H1 (cell line): ENCODE results near the gene ACSF3. TPM values are rescaled to one million over a fixed set of nuclear protein-coding genes. Genes with fewer than 3 reads are reported as not detected.

Source experiments
- CTCF ChIP-seq, 3 experiments: IDR thresholded peaks; 1 replicate in 2 of 3; 2 replicates in 1 of 3; pipeline versions ENCODE4 v1.5.1 to v1.6.1; 2011; ENCODE audit warnings: low read length in 3 of 3, mild to moderate bottlenecking in 3 of 3, inconsistent platforms in 2 of 3, low read depth in 1 of 3, moderate library complexity in 1 of 3; ENCODE audit not compliant: insufficient read depth in 1 of 3; ENCODE audit errors: control extremely low read depth in 1 of 3
- POLR2A ChIP-seq, 2 experiments: IDR thresholded peaks; 1 replicate in 1 of 2; 2 replicates in 1 of 2; pipeline ENCODE4 v1.6.1; 2011; ENCODE audit warnings: low read depth in 2 of 2, low read length in 2 of 2, mild to moderate bottlenecking in 2 of 2; ENCODE audit errors: control extremely low read depth in 1 of 2
- polyA plus RNA-seq, 7 experiments: library from polyadenylated mRNA; depleted of rRNA in 3 of 7; stranded (reverse) in 5 of 7; unstranded in 2 of 7; fragments of >200 nt in 5 of 7; fragments of 200-250 nt in 2 of 7; gene quantifications; 1 replicate in 5 of 7; 2 replicates in 1 of 7; 4 replicates in 1 of 7; pipeline versions ENCODE4 v1.2.1 to v1.2.3, GENCODE V29; 2011 to 2013; ENCODE audit warnings: missing spikeins in 2 of 7, mixed read lengths in 2 of 7
- total RNA-seq: library from RNA; stranded (reverse); fragmentation: NEBNext Ultra II Directional; extraction: Animal tissue kit (Norgen Biotek cat#: 25700); gene quantifications from 2 replicates; pipeline ENCODE4 v1.2.1, GENCODE V29; 2021

The ACSF3 gene
- total and polyA plus RNA-seq, 2 of the 8 experiments (the other 6 are each of a cell fraction or from before 2014, with no cell fraction given), result 15.6 to 22.9 TPM

DNA sequence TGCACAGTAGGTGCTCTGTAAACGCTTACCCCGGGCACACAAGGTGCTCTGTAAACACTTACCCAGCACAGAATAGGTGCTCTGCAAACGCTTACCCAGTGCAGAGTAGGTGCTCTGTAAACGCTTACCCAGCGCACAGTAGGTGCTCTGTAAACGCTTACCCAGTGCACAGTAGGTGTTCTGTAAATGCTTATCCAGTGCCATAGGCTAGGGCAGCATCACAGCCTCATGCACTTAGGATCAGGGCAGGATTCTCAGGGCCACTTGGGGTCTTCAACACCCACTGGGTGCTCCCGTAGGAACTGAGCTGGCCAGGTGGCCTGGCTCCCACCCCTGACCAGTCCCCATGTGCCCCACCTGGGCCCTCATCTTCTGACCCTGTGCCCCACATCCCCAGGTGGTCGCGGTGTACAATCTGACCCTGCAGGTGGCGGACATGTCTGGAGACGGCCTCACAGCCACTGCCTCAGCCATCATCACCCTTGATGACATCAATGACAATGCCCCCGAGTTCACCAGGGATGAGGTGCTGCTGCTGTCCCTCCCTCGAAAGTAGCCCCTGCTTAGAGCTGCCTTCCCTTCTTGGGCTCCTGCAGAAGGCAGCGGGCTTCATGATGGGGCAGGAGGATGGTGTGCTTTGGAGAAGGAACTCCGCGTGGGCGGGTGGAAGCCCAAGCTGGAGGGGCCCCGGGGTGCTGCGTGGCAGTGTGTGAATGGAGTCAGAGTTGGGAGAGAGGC, 93.5 kb downstream of the ACSF3 start (continued):
- TF ChIP-seq CTCF (IDR thresholded peaks at IDR 0.05; ENCODE audit: control extremely low read depth in 1 of 3, insufficient read depth in 1 of 3, low read depth in 1 of 3, low read length in 3 of 3), result no peak
- no peak for TF ChIP-seq POLR2A (IDR thresholded peaks at IDR 0.05; ENCODE audit: control extremely low read depth in 1 of 2, low read depth in 2 of 2, low read length in 2 of 2)
- TF ChIP-seq, all 59 proteins: peak for 0
